Measurements from ENCODE around the gene MSI2. TPM values are rescaled to one million over a fixed set of nuclear protein-coding genes. Genes with fewer than 3 reads are reported as not detected.

MSI2 gene
- total and polyA plus RNA-seq, 5 donors, result 43.9 to 113 (median 107) TPM

- 82% methylated on average over 10 of the region's 10 CpGs for WGBS
- no peak overlapping the region for H3K4me3 ChIP-seq (ENCODE audit: low read length)
- intact Hi-C loops (cut with DNase I), result no loop called here
- DNase-seq, result peak in 1 of 3 donors; percentile 30
- no peak for ATAC-seq
- no peak overlapping the region for H3K27ac ChIP-seq (ENCODE audit: low read length)
- no peaks in the 10 kb centered on the region for H3K9me3 ChIP-seq (ENCODE audit: control insufficient read depth, low read length)
- peaks cover 16% of the 10 kb centered on the region for H3K4me1 ChIP-seq (ENCODE audit: control insufficient read depth, insufficient read depth, low read length)
- no peaks in the 10 kb centered on the region for H3K27me3 ChIP-seq (ENCODE audit: control insufficient read depth, insufficient read depth)
Observed at GRCh38 chr17:57466017-57466471, 209.7 kb downstream of the MSI2 start.

GRCh38 chr17:57466521-57466920, 210.2 kb downstream of the MSI2 start:
- intact Hi-C loops (cut with DNase I), result no loop called here
- WGBS, result 100% methylated on average over 1 of the region's 1 CpG
- peaks cover 16% of the 10 kb centered on the region for H3K4me1 ChIP-seq (ENCODE audit: control insufficient read depth, insufficient read depth, low read length)
- no peak for ATAC-seq
- no peak overlapping the region for H3K27ac ChIP-seq (ENCODE audit: low read length)
- H3K9me3 ChIP-seq (ENCODE audit: control insufficient read depth, low read length), result no peaks in the 10 kb centered on the region
- no peaks in the 10 kb centered on the region for H3K27me3 ChIP-seq (ENCODE audit: control insufficient read depth, insufficient read depth)
- DNase-seq, result no peak
- H3K4me3 ChIP-seq (ENCODE audit: low read length), result no peak overlapping the region

GRCh38 chr17:57467226-57467625, 210.9 kb downstream of the MSI2 start:
- Histone ChIP-seq H3K9me3 (ENCODE audit: control insufficient read depth, low read length) (no peaks in the 10 kb centered on the region), H3K27me3 (ENCODE audit: control insufficient read depth, insufficient read depth) (no peaks in the 10 kb centered on the region), H3K4me3 (ENCODE audit: low read length) (no peak overlapping the region), H3K4me1 (ENCODE audit: control insufficient read depth, insufficient read depth, low read length) (peaks cover 14% of the 10 kb centered on the region), H3K27ac (ENCODE audit: low read length) (no peak overlapping the region)
- ATAC-seq, result no peak
- intact Hi-C loops (cut with DNase I), result no loop called here
- no peak for DNase-seq
- WGBS, result 95% methylated on average over 4 of the region's 4 CpGs

GRCh38 chr17:57467801-57468200, 211.5 kb downstream of the MSI2 start:
- Histone ChIP-seq H3K27me3 (ENCODE audit: control insufficient read depth, insufficient read depth) (no peaks in the 10 kb centered on the region), H3K4me1 (ENCODE audit: control insufficient read depth, insufficient read depth, low read length) (peaks cover 13% of the 10 kb centered on the region), H3K27ac (ENCODE audit: low read length) (no peak overlapping the region), H3K9me3 (ENCODE audit: control insufficient read depth, low read length) (no peaks in the 10 kb centered on the region), H3K4me3 (ENCODE audit: low read length) (no peak overlapping the region)
- ATAC-seq (no peak), DNase-seq (peak in 1 of 3 donors; percentile 7)
- intact Hi-C loops (cut with DNase I), result no loop called here
- WGBS, result 84% methylated on average over 5 of the region's 5 CpGs

GRCh38 chr17:57468932-57469775, 212.8 kb downstream of the MSI2 start:
- intact Hi-C loops (cut with DNase I), result no loop called here
- H3K4me1 ChIP-seq (ENCODE audit: control insufficient read depth, insufficient read depth, low read length), result peaks cover 13% of the 10 kb centered on the region
- DNase-seq (no peak), ATAC-seq (no peak)
- no peak overlapping the region for H3K4me3 ChIP-seq (ENCODE audit: low read length)
- H3K9me3 ChIP-seq (ENCODE audit: control insufficient read depth, low read length), result no peaks in the 10 kb centered on the region
- no peaks in the 10 kb centered on the region for H3K27me3 ChIP-seq (ENCODE audit: control insufficient read depth, insufficient read depth)
- no peak overlapping the region for H3K27ac ChIP-seq (ENCODE audit: low read length)
- 94% methylated on average over 9 of the region's 9 CpGs for WGBS

GRCh38 chr17:57470906-57471305, 214.6 kb downstream of the MSI2 start:
- Histone ChIP-seq H3K4me3 (ENCODE audit: low read length) (no peak overlapping the region), H3K9me3 (ENCODE audit: control insufficient read depth, low read length) (no peaks in the 10 kb centered on the region), H3K27me3 (ENCODE audit: control insufficient read depth, insufficient read depth) (no peaks in the 10 kb centered on the region), H3K27ac (ENCODE audit: low read length) (no peak overlapping the region), H3K4me1 (ENCODE audit: control insufficient read depth, insufficient read depth, low read length) (peaks cover 7% of the 10 kb centered on the region)
- no peak for DNase-seq
- ATAC-seq, result no peak
- 93% methylated on average over 3 of the region's 3 CpGs for WGBS
- intact Hi-C loops (cut with DNase I), result no loop called here

GRCh38 chr17:57471868-57472368, 215.6 kb downstream of the MSI2 start:
- WGBS, result 81% methylated on average over 8 of the region's 8 CpGs
- no peak for ATAC-seq
- intact Hi-C loops (cut with DNase I), result no loop called here
- no peaks in the 10 kb centered on the region for H3K27me3 ChIP-seq (ENCODE audit: control insufficient read depth, insufficient read depth)
- peaks cover 7% of the 10 kb centered on the region for H3K4me1 ChIP-seq (ENCODE audit: control insufficient read depth, insufficient read depth, low read length)
- H3K4me3 ChIP-seq (ENCODE audit: low read length), result no peak overlapping the region
- H3K9me3 ChIP-seq (ENCODE audit: control insufficient read depth, low read length), result no peaks in the 10 kb centered on the region
- H3K27ac ChIP-seq (ENCODE audit: low read length), result no peak overlapping the region
- peak in 1 of 3 donors; percentile 34 for DNase-seq

GRCh38 chr17:57475796-57476195, 219.5 kb downstream of the MSI2 start:
- Histone ChIP-seq H3K4me3 (ENCODE audit: low read length) (no peak overlapping the region), H3K4me1 (ENCODE audit: control insufficient read depth, insufficient read depth, low read length) (peaks cover 26% of the 10 kb centered on the region), H3K9me3 (ENCODE audit: control insufficient read depth, low read length) (no peaks in the 10 kb centered on the region), H3K27ac (ENCODE audit: low read length) (no peak overlapping the region), H3K27me3 (ENCODE audit: control insufficient read depth, insufficient read depth) (no peaks in the 10 kb centered on the region)
- ATAC-seq, result no peak
- intact Hi-C loops (cut with DNase I), result no loop called here
- WGBS, result 92% methylated on average over 6 of the region's 6 CpGs
- no peak for DNase-seq

- H3K4me1 ChIP-seq (ENCODE audit: control insufficient read depth, insufficient read depth, low read length), result peaks cover 33% of the 10 kb centered on the region
- intact Hi-C loops (cut with DNase I), result no loop called here
- peak overlapping the region; percentile 43 for H3K27ac ChIP-seq (ENCODE audit: low read length)
- H3K4me3 ChIP-seq (ENCODE audit: low read length), result no peak overlapping the region
- WGBS, result 46% methylated on average over 9 of the region's 9 CpGs
- DNase-seq (peak in 2 of 3 donors; percentile 65 to 76), ATAC-seq (peak in 1 of 2 donors; percentile 2)
- no peaks in the 10 kb centered on the region for H3K9me3 ChIP-seq (ENCODE audit: control insufficient read depth, low read length)
- no peaks in the 10 kb centered on the region for H3K27me3 ChIP-seq (ENCODE audit: control insufficient read depth, insufficient read depth)
Observed at GRCh38 chr17:57477522-57478362, 221.4 kb downstream of the MSI2 start.

- 46% methylated on average over 8 of the region's 8 CpGs for WGBS
- DNase-seq (peak; percentile 64 to 88 (median 81)), ATAC-seq (peak; percentile 89 to 90)
- Histone ChIP-seq H3K27me3 (ENCODE audit: control insufficient read depth, insufficient read depth) (no peaks in the 10 kb centered on the region), H3K4me1 (ENCODE audit: control insufficient read depth, insufficient read depth, low read length) (peaks cover 30% of the 10 kb centered on the region), H3K9me3 (ENCODE audit: control insufficient read depth, low read length) (no peaks in the 10 kb centered on the region), H3K27ac (ENCODE audit: low read length) (peak overlapping the region; percentile 56), H3K4me3 (ENCODE audit: low read length) (no peak overlapping the region)
- intact Hi-C loops (cut with DNase I), result no loop called here
Observed at GRCh38 chr17:57478478-57479250, 222.3 kb downstream of the MSI2 start.
